HG03521 (cell line): ENCODE results near the gene RNF115.
"Not testable (repeated sequence)": the region's sequence is repeated elsewhere in the genome, so short reads cannot be mapped to it uniquely, and the experiment has no call there.

Source experiments
- ATAC-seq: cut with Tn5 transposase; IDR thresholded peaks from one replicate; pipeline ENCODE4 v1.9.1; 2021; ENCODE audit warnings: mild to moderate bottlenecking, moderate library complexity; ENCODE audit not compliant: unreplicated experiment

The RNF115 gene

GRCh38 chr1:145747398-145748247 is 76.3 kb downstream of the RNF115 start:
- no peak for ATAC-seq

- ATAC-seq: no peak
Measured at GRCh38 chr1:145740269-145740668, 83.6 kb downstream of the RNF115 start.

- no peak for ATAC-seq
Measured at GRCh38 chr1:145736191-145736590, 87.7 kb downstream of the RNF115 start.

GRCh38 chr1:145730900-145731299 is 93.0 kb downstream of the RNF115 start:
- ATAC-seq: no peak

GRCh38 chr1:145730467-145730866 is 93.4 kb downstream of the RNF115 start:
- ATAC-seq: no peak

- no peak for ATAC-seq
Measured at GRCh38 chr1:145729666-145730436, 94.0 kb downstream of the RNF115 start.

GRCh38 chr1:145729196-145729595 is 94.7 kb downstream of the RNF115 start:
- no peak for ATAC-seq

GRCh38 chr1:145726193-145726592 is 97.7 kb downstream of the RNF115 start:
- not testable (repeated sequence) for ATAC-seq

GRCh38 chr1:145720878-145721671 is 102.8 kb downstream of the RNF115 start:
- peak; percentile 74 for ATAC-seq

- ATAC-seq: no peak
Measured at GRCh38 chr1:145720556-145720877, 103.4 kb downstream of the RNF115 start.

- no peak for ATAC-seq
Measured at GRCh38 chr1:145719230-145720079, 104.4 kb downstream of the RNF115 start, which contains the start of gene CD160. TSS of gene CD160 (plus strand) at chr1:145719499. CDS start at chr1:145728328, 8,829 bp downstream.

GRCh38 chr1:145718465-145718864 is 105.4 kb downstream of the RNF115 start:
- ATAC-seq: not testable (repeated sequence)

- ATAC-seq: no peak
Measured at GRCh38 chr1:145717833-145718232, 106.1 kb downstream of the RNF115 start.

GRCh38 chr1:145716641-145717345 is 107.1 kb downstream of the RNF115 start:
- ATAC-seq: no peak

GRCh38 chr1:145714524-145715111 is 109.3 kb downstream of the RNF115 start:
- ATAC-seq: no peak

GRCh38 chr1:145711213-145711651 is 112.7 kb downstream of the RNF115 start:
- no peak for ATAC-seq

- no peak for ATAC-seq
Measured at GRCh38 chr1:145710291-145711027, 113.4 kb downstream of the RNF115 start.

GRCh38 chr1:145708063-145708462 is 115.8 kb downstream of the RNF115 start:
- no peak for ATAC-seq
